Measurements from ENCODE around the gene HIP1. TPM values are rescaled to one million over a fixed set of nuclear protein-coding genes. Genes with fewer than 3 reads are reported as not detected.

HIP1 gene
- total RNA-seq, 1 experiment from 2014 or later = 13.7 TPM

GRCh38 chr7:75625868-75626267 lies 112.9 kb downstream of the HIP1 start:
- Histone ChIP-seq H3K4me1 (no peaks in the 10 kb centered on the region), H3K9me3 (no peaks in the 10 kb centered on the region; the same call in 1 of the 2 replicates), H3K4me3 (ENCODE audit: low read depth, low read length) (no peak overlapping the region), H3K27me3 (replicated peaks; ENCODE audit: control insufficient read depth, insufficient read depth, low read length) (no peaks in the 10 kb centered on the region), H3K36me3 (ENCODE audit: control insufficient read depth, insufficient read depth, low read length) (no peaks in the 10 kb centered on the region; the same call in 1 of the 2 replicates)
- BruUV-seq (replicated peaks) = no TSS peak
- H3K4me1 Mint-ChIP-seq (ENCODE audit: low read depth, unreplicated experiment) = no peaks in the 10 kb centered on the region
- intact Hi-C loops (cut with micrococcal nuclease; ENCODE audit: unreplicated experiment) = no loop called here
- DNase-seq = no peak
- no peak overlapping the region for H3K4me3 Mint-ChIP-seq (ENCODE audit: unreplicated experiment)
- H3K9me3 Mint-ChIP-seq (ENCODE audit: unreplicated experiment) = no peaks in the 10 kb centered on the region
- no peaks in the 10 kb centered on the region for H3K36me3 Mint-ChIP-seq (ENCODE audit: insufficient read depth, unreplicated experiment)
- H3K27me3 Mint-ChIP-seq (ENCODE audit: insufficient read depth, unreplicated experiment) = no peaks in the 10 kb centered on the region
- no peak for TF ChIP-seq CTCF (IDR thresholded peaks at IDR 0.05; ENCODE audit: insufficient read depth in 1 of 2, low read depth in 1 of 2, low read length in 1 of 2, severe bottlenecking in 1 of 2, unreplicated experiment in 1 of 2)
- no peak overlapping the region for H3K27ac Mint-ChIP-seq (ENCODE audit: unreplicated experiment)
- ChIA-PET CTCF (no interaction called here), POLR2A (no interaction called here)

- POLR2A ChIA-PET = no interaction called here
- Mint-ChIP-seq H3K9me3 (ENCODE audit: unreplicated experiment) (no peaks in the 10 kb centered on the region), H3K36me3 (ENCODE audit: insufficient read depth, unreplicated experiment) (no peaks in the 10 kb centered on the region), H3K4me1 (ENCODE audit: low read depth, unreplicated experiment) (no peaks in the 10 kb centered on the region), H3K27me3 (ENCODE audit: insufficient read depth, unreplicated experiment) (no peaks in the 10 kb centered on the region), H3K4me3 (ENCODE audit: unreplicated experiment) (no peak overlapping the region), H3K27ac (ENCODE audit: unreplicated experiment) (peak overlapping the region; percentile 6)
- BruUV-seq (replicated peaks) = no TSS peak
- DNase-seq = no peak
- no peak overlapping the region for H3K4me3 ChIP-seq (ENCODE audit: low read depth, low read length)
- CTCF ChIA-PET = no interaction called here
- H3K27me3 ChIP-seq (replicated peaks; ENCODE audit: control insufficient read depth, insufficient read depth, low read length) = no peaks in the 10 kb centered on the region
- no peaks in the 10 kb centered on the region; the same call in 1 of the 2 replicates for H3K36me3 ChIP-seq (ENCODE audit: control insufficient read depth, insufficient read depth, low read length)
- H3K4me1 ChIP-seq = no peaks in the 10 kb centered on the region
- intact Hi-C loops (cut with micrococcal nuclease; ENCODE audit: unreplicated experiment) = loop anchor here (1.0 kb wide), 1 partner anchor 34 kb away; no protein-coding TSS in a partner anchor
- no peaks in the 10 kb centered on the region; the same call in 1 of the 2 replicates for H3K9me3 ChIP-seq
- TF ChIP-seq CTCF (IDR thresholded peaks at IDR 0.05; ENCODE audit: insufficient read depth in 1 of 2, low read depth in 1 of 2, low read length in 1 of 2, severe bottlenecking in 1 of 2, unreplicated experiment in 1 of 2) = no peak
These were observed 114.5 kb downstream of the HIP1 start for GRCh38 chr7:75624134-75624832.

DNA sequence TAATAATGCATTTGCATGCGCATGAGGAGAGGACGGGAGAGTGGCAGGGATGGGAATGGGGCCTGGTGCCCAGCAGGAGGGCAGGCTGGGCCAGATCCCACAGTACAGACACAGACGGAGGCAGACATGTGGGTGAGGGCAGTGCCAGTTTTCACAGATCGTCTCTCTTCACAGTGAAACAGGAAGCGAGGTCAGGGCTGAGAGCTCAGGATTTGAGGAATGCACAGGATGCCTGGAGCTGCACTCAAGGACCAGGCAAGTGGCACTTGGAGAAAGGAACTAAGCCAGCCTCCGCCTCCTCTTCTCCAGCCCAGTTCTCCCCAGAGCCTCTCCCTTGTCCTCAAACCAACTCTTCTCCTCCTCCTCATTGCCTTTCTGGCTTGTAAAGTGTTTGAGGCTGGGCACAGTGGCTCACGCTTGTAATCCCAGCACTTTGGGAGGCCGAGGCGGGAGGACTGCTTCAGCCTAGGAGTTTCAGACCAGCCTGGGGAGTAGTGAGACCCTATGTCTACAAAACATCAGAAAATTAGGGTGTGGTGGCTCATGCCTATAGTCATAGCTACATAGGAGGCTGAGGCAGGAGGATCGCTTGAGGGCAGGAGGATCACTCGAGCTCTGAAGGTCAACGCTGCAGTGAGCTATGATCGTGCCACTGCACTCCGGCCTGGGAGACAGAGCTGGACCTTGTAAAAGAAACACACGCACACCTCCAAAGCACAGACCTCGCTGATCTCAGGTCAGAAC lies 115.2 kb downstream of the HIP1 start:
- Mint-ChIP-seq H3K27ac (ENCODE audit: unreplicated experiment) (peak overlapping the region; percentile 6), H3K36me3 (ENCODE audit: insufficient read depth, unreplicated experiment) (no peaks in the 10 kb centered on the region), H3K27me3 (ENCODE audit: insufficient read depth, unreplicated experiment) (no peaks in the 10 kb centered on the region), H3K4me1 (ENCODE audit: low read depth, unreplicated experiment) (no peaks in the 10 kb centered on the region), H3K9me3 (ENCODE audit: unreplicated experiment) (no peaks in the 10 kb centered on the region), H3K4me3 (ENCODE audit: unreplicated experiment) (no peak overlapping the region)
- ChIA-PET POLR2A (no interaction called here), CTCF (no interaction called here)
- Histone ChIP-seq H3K36me3 (ENCODE audit: control insufficient read depth, insufficient read depth, low read length) (no peaks in the 10 kb centered on the region; the same call in 1 of the 2 replicates), H3K9me3 (no peaks in the 10 kb centered on the region; the same call in 1 of the 2 replicates), H3K4me3 (ENCODE audit: low read depth, low read length) (no peak overlapping the region), H3K27me3 (replicated peaks; ENCODE audit: control insufficient read depth, insufficient read depth, low read length) (no peaks in the 10 kb centered on the region), H3K4me1 (no peaks in the 10 kb centered on the region)
- TF ChIP-seq CTCF (IDR thresholded peaks at IDR 0.05; ENCODE audit: insufficient read depth in 1 of 2, low read depth in 1 of 2, low read length in 1 of 2, severe bottlenecking in 1 of 2, unreplicated experiment in 1 of 2) = no peak
- intact Hi-C loops (cut with micrococcal nuclease; ENCODE audit: unreplicated experiment) = loop anchor here (1.0 kb wide), 1 partner anchor 35 kb away; no protein-coding TSS in a partner anchor
- BruUV-seq (replicated peaks) = no TSS peak
- DNase-seq = no peak

Measured in Caco-2 (cell line).